HG03439 (cell line): ENCODE results near the gene PRRX1.

Experiments used
- ATAC-seq: cut with Tn5 transposase; IDR thresholded peaks from one replicate; pipeline ENCODE4 v1.9.1; 2021; ENCODE audit warnings: mild to moderate bottlenecking, moderate library complexity; ENCODE audit not compliant: unreplicated experiment

Gene PRRX1

GRCh38 chr1:170663404-170664092, 383 bp upstream of the PRRX1 start:
- ATAC-seq, result no peak

- no peak for ATAC-seq
These were observed 1.1 kb downstream of the PRRX1 start for GRCh38 chr1:170664828-170665612.

GRCh38 chr1:170665629-170666028, 1.7 kb downstream of the PRRX1 start:
- ATAC-seq, result no peak

- ATAC-seq, result no peak
These were observed 2.8 kb downstream of the PRRX1 start for GRCh38 chr1:170666541-170667254.

GRCh38 chr1:170668209-170669106, 4.5 kb downstream of the PRRX1 start:
- no peak for ATAC-seq

- no peak for ATAC-seq
These were observed 5.1 kb downstream of the PRRX1 start for GRCh38 chr1:170669107-170669445.

- ATAC-seq, result no peak
These were observed 5.9 kb downstream of the PRRX1 start for GRCh38 chr1:170669586-170670530.

- ATAC-seq, result no peak
These were observed 7.1 kb downstream of the PRRX1 start for GRCh38 chr1:170670802-170671628.

- no peak for ATAC-seq
These were observed 7.7 kb downstream of the PRRX1 start for GRCh38 chr1:170671629-170671963.

GRCh38 chr1:170672316-170672715, 8.4 kb downstream of the PRRX1 start:
- ATAC-seq, result no peak

GRCh38 chr1:170674239-170674638, 10.3 kb downstream of the PRRX1 start:
- ATAC-seq, result no peak

GRCh38 chr1:170674986-170675385, 11.1 kb downstream of the PRRX1 start:
- ATAC-seq, result no peak

- no peak for ATAC-seq
These were observed 11.9 kb downstream of the PRRX1 start for GRCh38 chr1:170675865-170676264.

- ATAC-seq, result no peak
These were observed 12.7 kb downstream of the PRRX1 start for GRCh38 chr1:170676628-170677027.

GRCh38 chr1:170678027-170678600, 14.2 kb downstream of the PRRX1 start:
- no peak for ATAC-seq

GRCh38 chr1:170680428-170680827, 16.5 kb downstream of the PRRX1 start:
- ATAC-seq, result no peak

- ATAC-seq, result no peak
These were observed 18.2 kb downstream of the PRRX1 start for GRCh38 chr1:170682169-170682568.

GRCh38 chr1:170682809-170683208, 18.9 kb downstream of the PRRX1 start:
- ATAC-seq, result no peak

- no peak for ATAC-seq
These were observed 21.2 kb downstream of the PRRX1 start for GRCh38 chr1:170685166-170685565.
